Measurements from ENCODE around the gene MSMP.

DNA sequence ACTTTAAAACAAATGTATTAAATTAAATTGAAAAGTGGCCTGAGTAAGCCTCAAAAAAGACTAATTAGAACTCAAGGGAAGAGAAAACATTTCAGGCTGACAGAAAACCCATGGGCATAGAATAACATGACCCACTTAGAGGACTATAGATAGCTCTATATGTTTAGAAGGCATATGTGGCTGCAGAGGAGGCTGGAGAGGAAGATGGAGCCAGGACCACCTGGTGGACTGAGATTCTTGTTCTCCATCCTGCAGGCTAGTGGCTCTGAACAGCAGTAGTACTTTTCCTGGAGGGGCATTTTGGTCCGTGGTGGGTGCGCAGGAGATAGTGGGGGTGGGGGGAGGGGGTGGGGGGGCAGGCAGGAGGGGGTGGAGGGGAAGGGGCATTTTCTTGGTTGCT lies 27.0 kb upstream of the MSMP start:
- TF ChIP-seq EZH2phosphoT487 (IDR thresholded peaks at IDR 0.05; ENCODE audit: borderline replicate concordance, low read depth, low read length) (no peak), CTCF (conservative IDR thresholded peaks at IDR 0.05; ENCODE audit: low read length) (no peak)
